CD14-positive monocyte (primary cell): ENCODE results near the gene KCNQ1. TPM values are rescaled to one million over a fixed set of nuclear protein-coding genes. Genes with fewer than 3 reads are reported as not detected.

Experiments used
- DNase-seq, 3 donors: peaks; one replicate each; pipeline ENCODE4 v3.0.0-alpha.2; 2011 to 2022
- H2AFZ ChIP-seq: 2 replicates; pipeline ENCODE4 v1.6.0; 2012; ENCODE audit warnings: mild to moderate bottlenecking, low read depth, low read length, inconsistent platforms; ENCODE audit not compliant: insufficient read depth, poor library complexity, severe bottlenecking
- H3K27ac ChIP-seq, 2 donors: 1 replicate in 1 of 2; 2 replicates in 1 of 2; pipeline ENCODE4 v1.5.1; 2012 to 2013; ENCODE audit warnings: low read length in 2 of 2, control low read depth in 1 of 2, inconsistent platforms in 1 of 2, low read depth in 1 of 2, mild to moderate bottlenecking in 1 of 2
- H3K27me3 ChIP-seq, 2 donors: one replicate each; pipeline versions ENCODE4 v1.6.0 to v1.6.1; 2011 to 2013; ENCODE audit warnings: low read length in 2 of 2; ENCODE audit not compliant: control insufficient read depth in 2 of 2, insufficient read depth in 2 of 2
- H3K36me3 ChIP-seq, 2 donors: replicated peaks in 1 of 2; 1 replicate in 1 of 2; 2 replicates in 1 of 2; pipeline versions ENCODE4 v1.5.1 to v1.6.1; 2012 to 2013; ENCODE audit warnings: low read length in 2 of 2, control low read depth in 1 of 2, inconsistent platforms in 1 of 2, mild to moderate bottlenecking in 1 of 2; ENCODE audit not compliant: insufficient read depth in 2 of 2, control insufficient read depth in 1 of 2
- H3K4me1 ChIP-seq, 2 donors: 1 replicate in 1 of 2; 2 replicates in 1 of 2; pipeline versions ENCODE4 v1.5.1 to v1.6.1; 2012 to 2013; ENCODE audit warnings: low read length in 2 of 2, control low read depth in 1 of 2, inconsistent platforms in 1 of 2, mild to moderate bottlenecking in 1 of 2, moderate library complexity in 1 of 2; ENCODE audit not compliant: insufficient read depth in 2 of 2, control insufficient read depth in 1 of 2
- H3K4me2 ChIP-seq: replicated peaks from 2 replicates; pipeline ENCODE3; 2012; ENCODE audit warnings: low read length, moderate library complexity, mild to moderate bottlenecking; ENCODE audit not compliant: poor library complexity, severe bottlenecking; ENCODE audit errors: extremely low read depth
- H3K4me3 ChIP-seq, 3 experiments: fragments of 200-600 bp in 1 of 3; sonication (generic) in 1 of 3; replicated peaks in 1 of 3; 1 replicate in 2 of 3; 2 replicates in 1 of 3; pipeline ENCODE4 v1.5.1; 2011 to 2013; ENCODE audit warnings: low read length in 3 of 3, mild to moderate bottlenecking in 3 of 3, control low read depth in 2 of 3, low read depth in 2 of 3, inconsistent platforms in 1 of 3, moderate library complexity in 1 of 3
- H3K79me2 ChIP-seq: 2 replicates; pipeline ENCODE4 v1.6.0; 2012; ENCODE audit warnings: mild to moderate bottlenecking, control low read depth, inconsistent platforms, low read length, moderate library complexity; ENCODE audit not compliant: insufficient read depth
- H3K9ac ChIP-seq: 2 replicates; pipeline ENCODE4 v1.6.0; 2017; ENCODE audit warnings: low read length, mild to moderate bottlenecking; ENCODE audit not compliant: insufficient read depth, poor library complexity, severe bottlenecking
- H3K9me3 ChIP-seq, 2 donors: replicated peaks in 1 of 2; 1 replicate in 1 of 2; 2 replicates in 1 of 2; pipeline versions ENCODE4 v1.5.1 to v1.6.1; 2012 to 2013; ENCODE audit warnings: low read length in 2 of 2, control low read depth in 1 of 2; ENCODE audit not compliant: control insufficient read depth in 1 of 2, insufficient read depth in 1 of 2
- H4K20me1 ChIP-seq: 2 replicates; pipeline ENCODE4 v1.6.0; 2012; ENCODE audit warnings: mild to moderate bottlenecking, low read length, control low read depth, moderate library complexity; ENCODE audit not compliant: insufficient read depth
- H3K27ac Mint-ChIP-seq, 7 donors: one replicate each; pipeline ENCODE4 v1.8.0; 2020; ENCODE audit warnings: mild to moderate bottlenecking in 7 of 7, mixed read lengths in 7 of 7, moderate library complexity in 6 of 7, inconsistent platforms in 2 of 7
- H3K27me3 Mint-ChIP-seq, 3 donors: one replicate each; pipeline ENCODE4 v1.8.0; 2021 to 2022; ENCODE audit warnings: low read depth in 3 of 3, mild to moderate bottlenecking in 3 of 3, mixed read lengths in 3 of 3, moderate library complexity in 3 of 3, inconsistent platforms in 1 of 3
- H3K36me3 Mint-ChIP-seq, 2 donors: one replicate each; pipeline ENCODE4 v1.8.0; 2020; ENCODE audit warnings: mixed read lengths in 2 of 2, inconsistent platforms in 1 of 2, mild to moderate bottlenecking in 1 of 2
- H3K4me1 Mint-ChIP-seq: one replicate; pipeline ENCODE4 v1.8.0; 2020; ENCODE audit warnings: mild to moderate bottlenecking, mixed read lengths
- H3K4me3 Mint-ChIP-seq, 2 donors: one replicate each; pipeline ENCODE4 v1.8.0; 2020; ENCODE audit warnings: mild to moderate bottlenecking in 2 of 2, mixed read lengths in 2 of 2, moderate library complexity in 1 of 2
- H3K9me3 Mint-ChIP-seq, 7 donors: one replicate each; pipeline ENCODE4 v1.8.0; 2020 to 2022; ENCODE audit warnings: mixed read lengths in 7 of 7, mild to moderate bottlenecking in 6 of 7, moderate library complexity in 6 of 7, inconsistent platforms in 2 of 7
- WGBS: methylation state at CpG from one replicate; pipeline ENCODE4 v1.1.5; 2013; ENCODE audit warnings: missing lambda C conversion rate; ENCODE audit not compliant: insufficient coverage; 5-methylcytosine and 5-hydroxymethylcytosine counted together
- intact Hi-C, 2 donors: fragments of 100-400 bp; cut with micrococcal nuclease; formaldehyde crosslinking; loops; one replicate each; pipeline versions ENCODE4 v1.15.0 to v1.15.1; 2023
- polyA plus RNA-seq, 3 donors: library from polyadenylated mRNA; depleted of rRNA in 1 of 3; unstranded in 2 of 3; stranded (reverse) in 1 of 3; fragments of 300-500 nt in 2 of 3; fragments of >200 nt in 1 of 3; fragmentation: Illumina TruSeq in 2 of 3; gene quantifications; 1 replicate in 2 of 3; 2 replicates in 1 of 3; pipeline ENCODE4 v1.2.3, GENCODE V29; 2012 to 2021
- TF ChIP-seq, protein P1 (sequence below): fragments of 200-600 bp; IDR thresholded peaks from one replicate; pipeline ENCODE4 v1.8.0; 2022; ENCODE audit warnings: antibody characterized with exemption, mild to moderate bottlenecking

The KCNQ1 gene
- polyA plus RNA-seq, 3 donors = 14.9 to 31.8 (median 21.6) TPM

DNA sequence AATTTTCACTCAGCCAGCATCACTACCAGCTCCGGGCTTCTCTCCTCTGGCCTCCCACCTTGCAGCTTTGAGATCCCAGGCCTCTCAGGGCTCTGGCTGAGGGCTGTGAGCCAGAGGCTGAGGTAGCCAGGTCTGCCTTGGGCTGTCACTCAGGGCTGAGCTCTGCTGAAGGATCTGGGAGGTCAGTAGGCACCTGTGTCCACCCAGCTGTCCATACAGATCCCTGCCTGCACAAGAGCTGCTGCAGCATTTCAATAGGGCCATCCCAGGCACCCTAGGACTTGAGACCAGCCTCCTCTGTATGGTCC is 242.4 kb downstream of the KCNQ1 start:
- H3K79me2 ChIP-seq = no peaks in the 10 kb centered on the region
- WGBS = no CpG with 5 or more reads among the region's 1 CpG
- H4K20me1 ChIP-seq = peaks cover 94% of the 10 kb centered on the region

DNA sequence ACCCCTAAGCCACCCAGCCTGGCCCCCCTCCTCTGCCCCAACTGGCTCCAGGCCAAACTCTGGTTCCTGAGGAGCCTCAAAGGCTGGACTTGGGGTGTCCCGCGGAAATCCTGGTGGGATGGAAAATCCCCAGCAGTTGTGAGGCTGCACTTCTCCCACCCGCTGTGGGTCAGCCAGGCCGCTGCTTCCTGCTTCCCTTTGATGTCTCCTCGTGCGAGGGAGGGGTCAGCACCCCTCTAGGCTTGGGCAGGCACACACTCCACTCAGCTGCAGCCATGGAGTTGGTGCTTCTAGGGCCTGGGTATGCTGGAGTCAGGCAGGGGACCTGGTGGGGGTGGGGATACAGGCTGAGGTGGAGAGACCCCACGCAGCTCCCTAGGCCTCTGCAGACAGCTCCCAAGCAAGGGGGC is 243.0 kb downstream of the KCNQ1 start:
- Mint-ChIP-seq H3K4me1 (peaks cover 3% of the 10 kb centered on the region), H3K36me3 (peaks cover 35 to 43% of the 10 kb centered on the region in 2 donors), H3K27ac (no peak overlapping the region), H3K9me3 (peaks cover 0 to 2% (median 0%) of the 10 kb centered on the region in 7 donors), H3K4me3 (no peak overlapping the region), H3K27me3 (no peaks in the 10 kb centered on the region)
- TF ChIP-seq, protein P1, sequence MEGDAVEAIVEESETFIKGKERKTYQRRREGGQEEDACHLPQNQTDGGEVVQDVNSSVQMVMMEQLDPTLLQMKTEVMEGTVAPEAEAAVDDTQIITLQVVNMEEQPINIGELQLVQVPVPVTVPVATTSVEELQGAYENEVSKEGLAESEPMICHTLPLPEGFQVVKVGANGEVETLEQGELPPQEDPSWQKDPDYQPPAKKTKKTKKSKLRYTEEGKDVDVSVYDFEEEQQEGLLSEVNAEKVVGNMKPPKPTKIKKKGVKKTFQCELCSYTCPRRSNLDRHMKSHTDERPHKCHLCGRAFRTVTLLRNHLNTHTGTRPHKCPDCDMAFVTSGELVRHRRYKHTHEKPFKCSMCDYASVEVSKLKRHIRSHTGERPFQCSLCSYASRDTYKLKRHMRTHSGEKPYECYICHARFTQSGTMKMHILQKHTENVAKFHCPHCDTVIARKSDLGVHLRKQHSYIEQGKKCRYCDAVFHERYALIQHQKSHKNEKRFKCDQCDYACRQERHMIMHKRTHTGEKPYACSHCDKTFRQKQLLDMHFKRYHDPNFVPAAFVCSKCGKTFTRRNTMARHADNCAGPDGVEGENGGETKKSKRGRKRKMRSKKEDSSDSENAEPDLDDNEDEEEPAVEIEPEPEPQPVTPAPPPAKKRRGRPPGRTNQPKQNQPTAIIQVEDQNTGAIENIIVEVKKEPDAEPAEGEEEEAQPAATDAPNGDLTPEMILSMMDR = no peak
- Histone ChIP-seq H3K4me3 (no peak overlapping the region), H3K27me3 (no peaks in the 10 kb centered on the region), H2AFZ (no peak overlapping the region), H4K20me1 (peaks cover 94% of the 10 kb centered on the region), H3K27ac (no peak overlapping the region), H3K9me3 (no peaks in the 10 kb centered on the region), H3K4me1 (no peaks in the 10 kb centered on the region), H3K79me2 (no peaks in the 10 kb centered on the region), H3K36me3 (peaks cover 22 to 58% of the 10 kb centered on the region in 2 donors), H3K4me2 (no peak overlapping the region), H3K9ac (no peak overlapping the region)
- intact Hi-C loops = no loop called here
- no peak for DNase-seq
- 37% methylated on average over 6 of the region's 7 CpGs for WGBS

More for the DNA sequence above, 242.4 kb downstream of the KCNQ1 start:
- Mint-ChIP-seq H3K9me3 (peaks cover 0 to 2% (median 0%) of the 10 kb centered on the region in 7 donors), H3K36me3 (peaks cover 30 to 45% of the 10 kb centered on the region in 2 donors), H3K27me3 (no peaks in the 10 kb centered on the region), H3K27ac (no peak overlapping the region), H3K4me3 (no peak overlapping the region), H3K4me1 (no peaks in the 10 kb centered on the region)
- Histone ChIP-seq H3K27me3 (no peaks in the 10 kb centered on the region), H3K9ac (no peak overlapping the region), H3K4me3 (no peak overlapping the region), H3K36me3 (peaks cover 23 to 58% of the 10 kb centered on the region in 2 donors), H2AFZ (no peak overlapping the region), H3K4me1 (no peaks in the 10 kb centered on the region), H3K9me3 (no peaks in the 10 kb centered on the region), H3K4me2 (no peak overlapping the region), H3K27ac (no peak overlapping the region)
- TF ChIP-seq, protein P1 = no peak
- intact Hi-C loops = no loop called here
- DNase-seq = no peak
